NCI-H1694 treated with DMSO at 0.1 percent for 48 hours (cell line): ENCODE data around the gene GJB6.

Experiments
- DNase-seq: peaks from one replicate; lab custom pipeline; 2025; lab: John Stamatoyannopoulos, UW

GJB6 gene

GRCh38 chr13:20227288-20227687, 4.8 kb downstream of the GJB6 start:
- no peak for DNase-seq

DNA sequence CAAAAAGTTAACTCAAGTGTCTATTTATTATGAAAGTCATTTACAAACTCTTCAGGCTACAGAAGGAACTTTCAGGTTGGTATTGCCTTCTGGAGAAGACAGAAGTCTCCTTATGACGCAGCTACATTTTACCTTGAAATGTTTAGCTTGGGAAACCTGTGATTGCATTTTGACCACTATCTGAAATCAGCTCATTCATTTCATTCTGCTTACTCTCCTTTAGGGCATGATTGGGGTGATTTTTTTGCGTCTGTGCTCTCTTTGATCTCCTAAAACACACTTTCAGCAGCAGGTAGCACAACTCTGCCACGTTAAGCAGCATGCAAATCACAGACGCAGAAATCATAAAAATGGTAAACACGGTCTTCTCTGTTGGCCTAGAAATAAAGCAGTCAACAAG, 9.6 kb downstream of the GJB6 start:
- DNase-seq: no peak

DNA sequence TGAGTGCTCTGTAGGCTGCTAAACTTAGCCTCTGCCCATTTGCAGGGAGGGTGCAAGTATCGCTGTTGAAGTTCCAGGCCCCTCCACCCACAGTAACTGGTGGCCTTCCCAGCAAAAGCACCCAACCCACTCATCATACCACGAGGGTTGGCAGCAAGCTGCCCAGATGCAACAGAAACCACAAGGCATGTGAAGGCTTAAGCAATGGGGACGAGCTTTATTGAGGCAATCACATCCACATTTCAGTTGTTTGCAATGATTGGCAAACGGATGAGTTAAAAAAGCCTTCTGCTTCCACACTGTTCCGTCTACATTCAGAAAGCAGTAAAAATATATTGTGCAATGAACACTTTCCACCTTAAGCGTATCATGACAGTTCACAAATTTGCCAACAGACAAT, 10.3 kb downstream of the GJB6 start:
- DNase-seq: no peak

- no peak for DNase-seq
These were observed 12.5 kb downstream of the GJB6 start for GRCh38 chr13:20219577-20219976.

DNA sequence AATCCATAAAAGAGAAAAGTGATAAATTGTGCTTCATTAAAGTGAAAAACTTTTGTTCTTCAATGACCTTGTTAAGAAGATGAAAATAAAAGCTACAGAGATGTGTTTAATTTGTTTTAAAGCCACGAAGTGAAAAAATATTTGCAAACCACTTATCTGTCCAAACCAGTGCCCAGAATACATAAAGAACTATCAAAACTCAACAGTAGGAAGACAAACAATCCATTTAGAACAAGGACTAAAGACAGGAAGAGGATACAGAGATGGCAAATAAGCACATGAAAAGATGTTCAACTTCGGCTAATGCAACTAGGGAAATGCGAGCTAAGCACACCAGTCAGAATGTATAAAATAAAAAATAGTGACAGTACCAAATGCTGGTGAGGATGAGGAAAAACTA, 15.0 kb downstream of the GJB6 start:
- DNase-seq: no peak

DNA sequence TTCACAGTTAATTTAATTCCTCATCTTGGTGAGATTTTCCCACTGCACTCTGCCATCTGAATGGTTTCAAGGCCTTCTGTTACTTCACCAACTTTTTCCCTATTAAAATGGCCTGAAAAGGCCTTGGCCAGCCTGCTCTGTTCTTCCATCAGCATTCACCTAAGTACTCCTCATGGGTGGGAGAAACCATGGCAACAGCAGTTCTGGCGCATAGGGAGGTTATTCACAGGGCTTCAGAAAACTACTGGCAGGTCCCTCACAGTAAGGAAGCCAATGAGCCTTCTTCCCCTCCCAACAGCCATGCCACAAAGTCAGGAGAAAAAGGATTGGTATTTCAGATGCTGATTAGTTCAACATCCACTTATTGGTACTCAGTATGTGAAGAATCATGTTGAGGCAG, 22.2 kb downstream of the GJB6 start:
- DNase-seq: no peak

DNA sequence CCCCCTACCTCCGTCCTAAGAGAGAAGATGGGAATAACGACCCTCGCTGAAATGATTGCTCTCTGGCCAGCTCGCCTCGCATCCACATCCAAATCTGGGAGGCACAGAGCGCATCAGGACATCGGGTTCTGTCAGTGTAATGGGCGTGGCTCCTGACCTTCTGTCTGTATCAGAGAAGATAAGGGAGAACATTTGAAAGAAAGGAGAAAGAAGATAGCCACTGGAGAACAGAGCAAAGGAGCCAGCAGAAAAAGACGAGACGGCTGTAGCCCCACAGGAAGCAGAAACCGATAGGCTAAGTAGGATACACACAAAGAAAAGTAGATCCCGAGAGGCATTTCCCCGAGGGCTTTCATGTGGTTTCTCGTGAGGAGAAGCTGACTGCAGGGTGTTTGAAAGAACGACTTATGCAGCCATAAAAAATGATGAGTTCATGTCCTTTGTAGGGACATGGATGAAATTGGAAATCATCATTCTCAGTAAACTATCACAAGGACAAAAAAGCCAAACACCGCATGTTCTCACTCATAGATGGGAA, 25.4 kb downstream of the GJB6 start:
- no peak for DNase-seq

DNA sequence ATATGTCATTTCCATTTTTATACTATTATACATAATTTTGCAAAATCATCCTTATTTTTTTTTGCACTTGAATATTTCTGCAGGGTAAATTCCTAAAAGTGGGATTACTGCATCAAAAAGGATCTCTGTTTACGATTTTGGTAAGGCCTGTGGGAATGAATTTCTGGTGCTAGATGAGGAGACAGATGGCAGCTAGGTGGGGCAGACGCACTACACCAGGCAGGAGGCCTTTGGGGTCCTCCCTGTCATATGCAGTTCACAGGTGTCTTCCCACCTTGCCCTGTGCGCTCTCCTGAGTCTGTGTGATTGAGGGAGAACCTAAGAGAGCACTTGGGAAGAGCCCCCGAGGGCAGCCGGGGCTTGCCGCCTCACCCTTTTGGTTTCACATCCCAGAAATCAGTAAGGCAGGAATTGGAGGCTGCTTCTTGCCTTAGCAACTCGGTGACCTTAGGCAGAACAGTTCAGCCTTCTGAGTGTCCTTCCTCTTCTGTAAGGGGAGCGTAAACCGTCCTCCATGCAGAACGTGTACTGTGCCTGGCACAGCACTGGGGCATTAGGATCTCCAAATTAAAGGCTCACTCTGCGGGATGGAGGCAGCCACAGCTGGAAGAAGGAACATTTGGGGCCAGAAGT, 25.9 kb downstream of the GJB6 start:
- no peak for DNase-seq

- no peak for DNase-seq
These were observed 33.3 kb downstream of the GJB6 start for GRCh38 chr13:20198781-20199180.

DNA sequence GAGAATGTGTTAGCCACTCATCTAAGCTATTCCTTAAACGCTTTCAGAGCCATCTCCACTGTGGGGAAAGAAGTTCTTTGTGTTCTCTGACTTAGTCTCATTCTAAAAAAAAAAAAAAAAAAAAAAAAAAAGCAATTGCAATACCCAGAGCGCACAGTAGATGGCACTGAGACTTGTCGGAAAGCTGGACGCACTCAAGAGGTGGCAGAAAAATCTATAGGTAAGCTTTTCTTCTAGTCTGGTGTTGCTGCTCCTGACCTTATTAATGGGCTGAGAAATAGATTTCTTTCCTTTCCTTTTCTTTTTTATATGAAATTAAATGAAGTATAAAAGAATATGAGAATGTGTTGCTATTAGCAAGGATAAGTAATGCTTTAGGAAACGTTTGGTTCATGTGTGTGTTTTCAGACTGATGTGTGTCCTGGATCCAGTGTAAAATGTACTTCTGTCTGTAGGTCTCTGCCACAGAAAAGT, 34.7 kb downstream of the GJB6 start:
- DNase-seq: peak; percentile 23

GRCh38 chr13:20195801-20196200, 36.3 kb downstream of the GJB6 start:
- DNase-seq: no peak

- DNase-seq: no peak
These were observed 38.0 kb downstream of the GJB6 start for GRCh38 chr13:20193907-20194631.

DNA sequence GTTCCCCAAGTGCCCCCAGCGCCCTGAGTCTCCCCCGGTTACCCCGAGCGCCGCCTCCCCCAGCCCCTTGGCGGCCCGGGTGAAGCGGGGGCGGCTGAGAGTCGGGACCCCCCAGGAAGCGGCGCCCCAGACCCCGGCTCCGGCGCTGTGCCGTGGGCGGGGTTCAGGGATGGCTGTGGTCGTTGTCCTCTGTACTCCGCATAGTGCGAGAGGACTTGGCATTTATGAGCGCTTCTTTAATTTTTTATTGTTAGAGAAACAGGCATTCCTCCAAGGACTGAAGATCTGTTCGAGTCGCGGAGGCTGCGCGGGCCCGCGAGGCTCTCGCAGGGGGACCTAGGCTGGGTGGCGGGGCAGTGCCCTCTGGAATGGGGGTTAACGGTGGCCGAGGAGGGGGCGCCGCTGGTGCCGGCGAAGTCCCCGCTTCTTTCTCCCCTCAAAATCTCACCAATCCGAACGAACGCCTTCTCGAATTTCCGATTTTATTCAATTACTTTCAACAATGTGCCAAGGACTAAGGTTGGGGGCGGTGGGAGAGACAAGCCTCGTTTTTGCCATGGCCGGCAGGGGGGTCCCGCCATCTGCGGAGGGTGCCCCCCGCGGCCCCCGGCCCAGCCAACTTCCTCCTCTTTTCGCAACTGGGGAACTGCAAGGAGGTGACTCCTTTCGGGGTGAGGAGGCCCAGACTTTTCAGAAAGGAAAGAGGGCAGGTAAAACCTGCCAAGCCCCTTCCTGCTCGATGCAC, 38.8 kb downstream of the GJB6 start:
- DNase-seq: no peak

GRCh38 chr13:20192836-20193161, 39.3 kb downstream of the GJB6 start, which contains the start of gene GJB2:
TSS of gene GJB2 (minus strand) at chr13:20192938. CDS start at chr13:20189581, 3,357 bp downstream.
- no peak for DNase-seq

GRCh38 chr13:20192158-20192835, 39.8 kb downstream of the GJB6 start:
- DNase-seq: no peak

GRCh38 chr13:20191311-20192157, 40.6 kb downstream of the GJB6 start:
- no peak for DNase-seq

GRCh38 chr13:20190481-20191310, 41.4 kb downstream of the GJB6 start:
- DNase-seq: no peak

GRCh38 chr13:20190076-20190475, 42.0 kb downstream of the GJB6 start:
- no peak for DNase-seq

DNA sequence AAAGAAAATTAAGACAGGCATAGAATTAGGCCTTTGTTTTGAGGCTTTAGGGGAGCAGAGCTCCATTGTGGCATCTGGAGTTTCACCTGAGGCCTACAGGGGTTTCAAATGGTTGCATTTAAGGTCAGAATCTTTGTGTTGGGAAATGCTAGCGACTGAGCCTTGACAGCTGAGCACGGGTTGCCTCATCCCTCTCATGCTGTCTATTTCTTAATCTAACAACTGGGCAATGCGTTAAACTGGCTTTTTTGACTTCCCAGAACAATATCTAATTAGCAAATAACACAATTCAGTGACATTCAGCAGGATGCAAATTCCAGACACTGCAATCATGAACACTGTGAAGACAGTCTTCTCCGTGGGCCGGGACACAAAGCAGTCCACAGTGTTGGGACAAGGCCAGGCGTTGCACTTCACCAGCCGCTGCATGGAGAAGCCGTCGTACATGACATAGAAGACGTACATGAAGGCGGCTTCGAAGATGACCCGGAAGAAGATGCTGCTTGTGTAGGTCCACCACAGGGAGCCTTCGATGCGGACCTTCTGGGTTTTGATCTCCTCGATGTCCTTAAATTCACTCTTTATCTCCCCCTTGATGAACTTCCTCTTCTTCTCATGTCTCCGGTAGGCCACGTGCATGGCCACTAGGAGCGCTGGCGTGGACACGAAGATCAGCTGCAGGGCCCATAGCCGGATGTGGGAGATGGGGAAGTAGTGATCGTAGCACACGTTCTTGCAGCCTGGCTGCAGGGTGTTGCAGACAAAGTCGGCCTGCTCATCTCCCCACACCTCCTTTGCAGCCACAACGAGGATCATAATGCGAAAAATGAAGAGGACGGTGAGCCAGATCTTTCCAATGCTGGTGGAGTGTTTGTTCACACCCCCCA, 43.2 kb downstream of the GJB6 start:
- no peak for DNase-seq
